ENCODE data around the gene AKAP8L.

- no peak for TF ChIP-seq EP300 (IDR thresholded peaks at IDR 0.05; ENCODE audit: borderline replicate concordance in 1 of 2, low read depth in 1 of 2, low read length in 1 of 2)
- TF ChIP-seq CTCF (IDR thresholded peaks at IDR 0.05) = no peak
- no peak for TF ChIP-seq NFIC (IDR thresholded peaks at IDR 0.05; ENCODE audit: borderline replicate concordance)
- no peak for TF ChIP-seq MAX (IDR thresholded peaks at IDR 0.05; ENCODE audit: low read depth)
- no peak for TF ChIP-seq MEF2A (IDR thresholded peaks at IDR 0.05; ENCODE audit: borderline replicate concordance, low read depth)
- no peak for TF ChIP-seq FOSL2 (IDR thresholded peaks at IDR 0.05; ENCODE audit: borderline replicate concordance, low read depth)
- no peak for TF ChIP-seq RCOR1 (IDR thresholded peaks at IDR 0.05; ENCODE audit: low read length)
- TF ChIP-seq NRF1 (IDR thresholded peaks at IDR 0.05; ENCODE audit: low read depth, low read length) = no peak
- TF ChIP-seq FOXJ3 (CRISPR knock-in tag; IDR thresholded peaks at IDR 0.05) = no peak
- TF ChIP-seq POLR2AphosphoS5 (IDR thresholded peaks at IDR 0.05; ENCODE audit: low read depth, low read length) = no peak
- TF ChIP-seq RFX5 (IDR thresholded peaks at IDR 0.05; ENCODE audit: low read length) = no peak
- no peak for TF ChIP-seq ZBTB33 (IDR thresholded peaks at IDR 0.05; ENCODE audit: borderline replicate concordance, low read depth)
These were observed 9.2 kb upstream of the AKAP8L start for GRCh38 chr19:15427991-15428471.

Data from SK-N-SH (cell line).